Measurements from ENCODE around the gene ELMOD1. TPM values are rescaled to one million over a fixed set of nuclear protein-coding genes. Genes with fewer than 3 reads are reported as not detected.

The ELMOD1 gene
- total RNA-seq, 1 experiment from 2014 or later: not detected

- no peak for TF ChIP-seq CTCF (conservative IDR thresholded peaks at IDR 0.05; ENCODE audit: low read depth, low read length)
- no peak for TF ChIP-seq EZH2 (IDR thresholded peaks at IDR 0.05; ENCODE audit: borderline replicate concordance, low read depth, low read length, poor library complexity, severe bottlenecking)
- Histone ChIP-seq H3K27ac (ENCODE audit: low read depth, low read length, poor library complexity, severe bottlenecking) (no peak overlapping the region), H3K27me3 (replicated peaks; ENCODE audit: insufficient read depth, low read depth, low read length, poor library complexity) (no peaks in the 10 kb centered on the region), H3K36me3 (ENCODE audit: insufficient read depth, low read length, poor library complexity, severe bottlenecking) (no peaks in the 10 kb centered on the region), H3K4me1 (ENCODE audit: insufficient read depth, low read length, poor library complexity, severe bottlenecking) (no peaks in the 10 kb centered on the region), H3K4me3 (ENCODE audit: low read depth, low read length, poor library complexity, severe bottlenecking) (no peak overlapping the region), H3K9me3 (ENCODE audit: low read depth, low read length, poor library complexity, severe bottlenecking) (no peaks in the 10 kb centered on the region)
- no TSS peak for BruUV-seq (replicated peaks)
- POLR2A ChIA-PET (ENCODE audit: low non-redundant PET): no interaction called here
- CTCF ChIA-PET: no interaction called here
- intact Hi-C loops (cut with micrococcal nuclease; ENCODE audit: unreplicated experiment): no loop called here
- DNase-seq (ENCODE audit: low spot score): no peak
Measured at GRCh38 chr11:107691000-107691750, 100.2 kb downstream of the ELMOD1 start.

- DNase-seq (ENCODE audit: low spot score): no peak
- no peaks in the 10 kb centered on the region for H3K4me1 ChIP-seq (ENCODE audit: insufficient read depth, low read length, poor library complexity, severe bottlenecking)
- H3K27ac ChIP-seq (ENCODE audit: low read depth, low read length, poor library complexity, severe bottlenecking): no peak overlapping the region
- no peaks in the 10 kb centered on the region for H3K36me3 ChIP-seq (ENCODE audit: insufficient read depth, low read length, poor library complexity, severe bottlenecking)
- H3K9me3 ChIP-seq (ENCODE audit: low read depth, low read length, poor library complexity, severe bottlenecking): no peaks in the 10 kb centered on the region
- no TSS peak for BruUV-seq (replicated peaks)
- ChIA-PET CTCF (no interaction called here), POLR2A (ENCODE audit: low non-redundant PET) (no interaction called here)
- H3K4me3 ChIP-seq (ENCODE audit: low read depth, low read length, poor library complexity, severe bottlenecking): no peak overlapping the region
- intact Hi-C loops (cut with micrococcal nuclease; ENCODE audit: unreplicated experiment): no loop called here
- H3K27me3 ChIP-seq (replicated peaks; ENCODE audit: insufficient read depth, low read depth, low read length, poor library complexity): no peaks in the 10 kb centered on the region
- TF ChIP-seq EZH2 (IDR thresholded peaks at IDR 0.05; ENCODE audit: borderline replicate concordance, low read depth, low read length, poor library complexity, severe bottlenecking): no peak
- TF ChIP-seq CTCF (conservative IDR thresholded peaks at IDR 0.05; ENCODE audit: low read depth, low read length): no peak
Measured at GRCh38 chr11:107695446-107695845, 104.5 kb downstream of the ELMOD1 start.

- Histone ChIP-seq H3K4me1 (ENCODE audit: insufficient read depth, low read length, poor library complexity, severe bottlenecking) (no peaks in the 10 kb centered on the region), H3K4me3 (ENCODE audit: low read depth, low read length, poor library complexity, severe bottlenecking) (no peak overlapping the region), H3K27ac (ENCODE audit: low read depth, low read length, poor library complexity, severe bottlenecking) (no peak overlapping the region), H3K9me3 (ENCODE audit: low read depth, low read length, poor library complexity, severe bottlenecking) (no peaks in the 10 kb centered on the region), H3K36me3 (ENCODE audit: insufficient read depth, low read length, poor library complexity, severe bottlenecking) (no peaks in the 10 kb centered on the region), H3K27me3 (replicated peaks; ENCODE audit: insufficient read depth, low read depth, low read length, poor library complexity) (no peaks in the 10 kb centered on the region)
- no TSS peak for BruUV-seq (replicated peaks)
- CTCF ChIA-PET: no interaction called here
- intact Hi-C loops (cut with micrococcal nuclease; ENCODE audit: unreplicated experiment): no loop called here
- POLR2A ChIA-PET (ENCODE audit: low non-redundant PET): no interaction called here
- peak; percentile 30 for DNase-seq (ENCODE audit: low spot score)
- TF ChIP-seq EZH2 (IDR thresholded peaks at IDR 0.05; ENCODE audit: borderline replicate concordance, low read depth, low read length, poor library complexity, severe bottlenecking) (no peak), CTCF (conservative IDR thresholded peaks at IDR 0.05; ENCODE audit: low read depth, low read length) (no peak)
Measured at GRCh38 chr11:107696140-107696539, 105.2 kb downstream of the ELMOD1 start.
